OCI-LY1 (cell line): ENCODE results near the gene SLC25A5.

ENCODE experiments used
- H2AFZ ChIP-seq: fragments of 200-600 bp; sonication (generic), shearing (Covaris generic); 2 replicates; pipeline ENCODE4 v1.6.0; 2014; ENCODE audit warnings: antibody characterized with exemption, mild to moderate bottlenecking, low read length
- H3F3A ChIP-seq: fragments of 200-600 bp; sonication (generic), shearing (Covaris generic); 2 replicates; pipeline ENCODE4 v1.6.0; 2014; ENCODE audit warnings: mild to moderate bottlenecking, antibody characterized with exemption, low read length, moderate library complexity; ENCODE audit not compliant: insufficient read depth
- H3K27ac ChIP-seq: fragments of 200-600 bp; sonication (generic); 2 replicates; pipeline ENCODE4 v1.5.1; 2014; ENCODE audit warnings: low read length, mixed run types, mild to moderate bottlenecking, low read depth; ENCODE audit not compliant: poor library complexity, severe bottlenecking
- H3K27me3 ChIP-seq: fragments of 200-600 bp; sonication (generic); 2 replicates; pipeline ENCODE4 v1.6.0; 2014; ENCODE audit warnings: antibody characterized with exemption, mild to moderate bottlenecking, low read length, moderate library complexity; ENCODE audit not compliant: insufficient read depth
- H3K36me3 ChIP-seq: fragments of 200-600 bp; sonication (generic); 2 replicates; pipeline ENCODE4 v1.6.1; 2014; ENCODE audit warnings: mild to moderate bottlenecking, antibody characterized with exemption, low read length, moderate library complexity, mixed read lengths; ENCODE audit not compliant: insufficient read depth
- H3K4me1 ChIP-seq: fragments of 200-600 bp; sonication (generic); 2 replicates; pipeline ENCODE4 v1.5.1; 2014; ENCODE audit warnings: mild to moderate bottlenecking, low read length, moderate library complexity; ENCODE audit not compliant: insufficient read depth, severe bottlenecking
- H3K4me2 ChIP-seq: fragments of 200-600 bp; sonication (generic), shearing (Covaris generic); 2 replicates; pipeline ENCODE4 v1.6.1; 2014; ENCODE audit warnings: low read length
- H3K4me3 ChIP-seq: fragments of 200-600 bp; sonication (generic); 2 replicates; pipeline ENCODE4 v1.5.1; 2014; ENCODE audit warnings: low read length, low read depth, mild to moderate bottlenecking, mixed read lengths; ENCODE audit not compliant: poor library complexity, severe bottlenecking
- H3K79me2 ChIP-seq: fragments of 200-600 bp; shearing (Covaris generic); 2 replicates; pipeline ENCODE4 v1.6.1; 2016; ENCODE audit warnings: mixed run types, low read length, mixed read lengths; ENCODE audit not compliant: insufficient read depth
- H3K9ac ChIP-seq: fragments of 200-600 bp; sonication (generic), shearing (Covaris generic); 2 replicates; pipeline ENCODE4 v1.6.1; 2014; ENCODE audit warnings: mild to moderate bottlenecking, low read length, mixed read lengths
- H3K9me2 ChIP-seq: fragments of 200-600 bp; sonication (generic), shearing (Covaris generic); 2 replicates; pipeline ENCODE4 v1.6.1; 2014; ENCODE audit warnings: low read depth, mild to moderate bottlenecking, low read length, mixed read lengths
- H3K9me3 ChIP-seq: fragments of 200-600 bp; shearing (Covaris generic); 2 replicates; pipeline ENCODE4 v1.6.1; 2014; ENCODE audit warnings: low read length, mixed read lengths
- H4K20me1 ChIP-seq: fragments of 200-600 bp; sonication (generic), shearing (Covaris generic); 2 replicates; pipeline ENCODE4 v1.6.0; 2016; ENCODE audit warnings: mild to moderate bottlenecking, low read length; ENCODE audit not compliant: insufficient read depth
- CTCF ChIP-seq: fragments of 200-600 bp; sonication (generic), shearing (Covaris generic); IDR thresholded peaks from 2 replicates; pipeline ENCODE4 v1.5.1; 2017; ENCODE audit warnings: mild to moderate bottlenecking, antibody characterized with exemption, low read length, moderate library complexity, mixed read lengths
- EZH2 ChIP-seq: fragments of 200-600 bp; sonication (generic), shearing (Covaris generic); IDR thresholded peaks from 2 replicates; pipeline ENCODE4 v1.8.0; 2017; ENCODE audit warnings: borderline replicate concordance, mixed run types, mild to moderate bottlenecking, antibody characterized with exemption, low read length, moderate library complexity, mixed read lengths

Gene SLC25A5

GRCh38 chrX:119467433-119467832 lies 811 bp upstream of the SLC25A5 start:
- Histone ChIP-seq H3K27me3 (no peaks in the 10 kb centered on the region), H3F3A (no peaks in the 10 kb centered on the region), H3K4me2 (peak overlapping the region; percentile 62), H3K4me3 (peak overlapping the region; percentile 83), H3K36me3 (peaks cover 25% of the 10 kb centered on the region), H3K79me2 (no peaks in the 10 kb centered on the region), H3K9me2 (no peaks in the 10 kb centered on the region), H3K4me1 (peaks cover 13% of the 10 kb centered on the region), H2AFZ (no peak overlapping the region), H3K27ac (no peak overlapping the region), H3K9ac (peak overlapping the region; percentile 51; the same call in 1 of the 2 replicates), H4K20me1 (no peaks in the 10 kb centered on the region), H3K9me3 (no peaks in the 10 kb centered on the region)
- TF ChIP-seq CTCF: no peak
- no peak for TF ChIP-seq EZH2

- H3K27ac ChIP-seq: peak overlapping the region; percentile 73
- TF ChIP-seq CTCF (peak; percentile 46), EZH2 (no peak)
- no peak overlapping the region for H2AFZ ChIP-seq
- H3K36me3 ChIP-seq: peaks cover 25% of the 10 kb centered on the region
- H3K9me3 ChIP-seq: no peaks in the 10 kb centered on the region
- H3K4me2 ChIP-seq: peak overlapping the region; percentile 91
- no peaks in the 10 kb centered on the region for H3K79me2 ChIP-seq
- no peaks in the 10 kb centered on the region for H3F3A ChIP-seq
- peak overlapping the region; percentile 81 for H3K9ac ChIP-seq
- H4K20me1 ChIP-seq: no peaks in the 10 kb centered on the region
- H3K9me2 ChIP-seq: no peaks in the 10 kb centered on the region
- H3K4me3 ChIP-seq: peak overlapping the region; percentile 83
- H3K4me1 ChIP-seq: peaks cover 13% of the 10 kb centered on the region
- no peaks in the 10 kb centered on the region for H3K27me3 ChIP-seq
These were observed 488 bp downstream of the SLC25A5 start for GRCh38 chrX:119468551-119469312.

- Histone ChIP-seq H3K4me2 (peak overlapping the region; percentile 91), H3K27ac (peak overlapping the region; percentile 44), H3K9ac (peak overlapping the region; percentile 75), H4K20me1 (no peaks in the 10 kb centered on the region), H3K27me3 (no peaks in the 10 kb centered on the region), H3F3A (no peaks in the 10 kb centered on the region), H2AFZ (no peak overlapping the region), H3K4me3 (peak overlapping the region; percentile 83), H3K9me3 (no peaks in the 10 kb centered on the region), H3K9me2 (no peaks in the 10 kb centered on the region), H3K36me3 (peaks cover 25% of the 10 kb centered on the region), H3K4me1 (peaks cover 13% of the 10 kb centered on the region), H3K79me2 (no peaks in the 10 kb centered on the region)
- TF ChIP-seq EZH2: no peak
- TF ChIP-seq CTCF: no peak
These were observed 1.0 kb downstream of the SLC25A5 start for GRCh38 chrX:119469313-119469635.
